GM21360 (cell line): Measurements from ENCODE around the gene PTPRF.
"Not testable (repeated sequence)": the region's sequence is repeated elsewhere in the genome, so short reads cannot be mapped to it uniquely, and the experiment has no call there.

Source experiments
- ATAC-seq: cut with Tn5 transposase; IDR thresholded peaks from one replicate; pipeline ENCODE4 v1.9.1; 2021; ENCODE audit warnings: mild to moderate bottlenecking, moderate library complexity; ENCODE audit not compliant: unreplicated experiment

Gene PTPRF

DNA sequence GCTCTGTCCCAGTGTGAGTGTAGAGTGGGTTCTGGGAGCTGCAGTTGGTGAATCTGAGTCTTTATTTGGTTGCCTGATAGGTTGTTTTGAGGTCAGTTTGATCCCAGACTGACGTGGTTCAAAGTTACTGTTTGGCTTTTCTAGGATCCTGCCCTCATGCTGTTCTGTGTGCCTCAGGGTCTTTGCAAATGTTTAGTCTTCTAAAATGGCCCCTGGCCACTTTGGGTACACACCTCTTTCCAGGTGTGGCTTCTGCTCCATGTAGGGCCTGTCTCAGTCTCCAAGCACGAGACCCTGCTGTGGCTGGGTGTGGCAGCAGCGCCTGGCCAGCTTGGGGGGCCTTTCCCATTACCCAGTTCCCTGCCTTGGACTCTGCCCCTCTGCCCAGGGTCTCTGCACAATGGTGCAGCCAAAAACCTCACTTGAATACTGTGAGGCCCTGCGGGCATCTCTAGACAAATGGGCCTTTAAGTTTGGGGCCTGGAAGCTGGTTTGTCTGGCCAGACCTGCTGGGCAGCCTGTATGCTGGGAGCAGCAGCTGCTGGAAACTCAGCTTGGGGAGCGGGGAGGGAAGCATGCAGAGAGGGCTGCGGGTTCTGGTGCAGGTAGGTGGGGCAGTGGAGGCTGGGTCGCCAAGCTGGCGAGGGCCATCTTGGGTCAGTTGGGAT is 5.6 kb downstream of the PTPRF start:
- ATAC-seq, result no peak

DNA sequence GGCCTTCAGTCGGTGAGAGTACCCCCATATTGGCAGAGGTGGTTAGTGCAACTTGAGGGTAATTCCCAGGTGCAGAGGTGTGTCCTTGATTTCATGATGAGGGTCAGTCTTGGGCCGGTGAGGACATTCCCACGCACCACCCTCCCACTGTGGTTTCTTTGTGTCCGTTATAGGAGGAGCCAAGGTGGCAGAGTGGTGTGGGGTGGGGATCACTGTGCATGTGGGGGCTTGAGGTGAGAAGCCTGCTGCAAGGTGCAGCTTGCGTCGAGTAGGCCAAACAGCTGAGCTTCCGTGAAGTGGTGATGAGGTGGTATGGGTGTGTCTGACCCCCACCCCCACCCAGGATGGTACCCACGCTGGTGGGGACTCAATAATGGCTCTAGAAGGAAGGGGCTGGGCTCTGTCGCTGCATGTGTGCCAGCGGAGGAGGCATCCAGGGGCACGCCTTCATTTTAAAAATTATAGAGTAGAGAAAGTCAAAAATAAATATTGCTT is 6.2 kb downstream of the PTPRF start:
- ATAC-seq, result no peak

DNA sequence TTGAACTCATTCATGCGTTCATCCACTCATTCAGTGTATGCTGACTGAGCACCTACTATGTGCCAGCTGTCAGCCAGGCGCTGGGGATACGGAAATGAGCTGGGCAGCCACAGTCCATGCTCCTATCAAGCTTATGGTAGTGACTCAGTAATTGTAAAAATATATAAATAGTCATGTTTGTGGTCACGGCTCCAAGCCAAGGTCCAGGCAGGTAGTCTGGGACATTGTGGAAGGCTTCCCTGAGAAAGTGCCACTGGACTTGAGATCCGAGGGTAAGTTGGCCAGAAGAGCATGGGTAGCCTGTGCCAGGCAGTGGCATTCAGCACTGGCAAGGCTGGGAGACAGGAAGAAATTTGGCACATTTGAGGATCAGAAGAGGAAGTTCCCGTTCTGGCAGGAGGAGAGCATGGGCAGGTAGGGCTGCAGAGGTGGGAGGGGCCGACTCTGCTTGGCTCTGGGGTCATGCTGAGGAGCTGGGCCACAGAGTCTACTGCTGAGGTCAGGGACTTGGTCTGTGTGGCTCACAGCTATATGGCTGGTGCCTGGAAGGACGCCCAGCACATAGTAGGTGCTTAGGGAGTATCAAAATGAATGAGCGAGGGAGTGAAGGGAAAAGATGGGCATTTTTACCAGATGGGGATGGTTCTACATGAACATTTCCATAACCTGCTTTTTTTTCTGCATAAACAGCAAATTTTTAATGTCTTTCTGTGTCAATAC is 6.9 kb downstream of the PTPRF start:
- no peak for ATAC-seq

DNA sequence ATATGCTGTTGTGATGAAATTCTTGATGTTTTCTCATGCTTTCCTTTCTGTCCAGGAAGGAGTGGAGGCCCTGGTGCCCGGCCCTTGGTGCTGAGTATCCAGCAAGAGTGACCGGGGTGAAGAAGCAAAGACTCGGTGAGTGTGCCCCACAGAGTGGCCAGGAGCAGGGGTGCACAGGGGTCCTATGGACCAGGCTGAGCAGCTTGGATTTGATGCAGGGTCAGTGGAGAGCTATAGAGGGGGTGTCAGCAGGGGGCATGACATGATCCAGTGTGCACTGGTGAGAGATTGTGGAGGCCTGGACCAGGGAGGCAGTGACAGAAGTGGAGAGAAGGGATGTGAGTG is 7.4 kb downstream of the PTPRF start:
- no peak for ATAC-seq

DNA sequence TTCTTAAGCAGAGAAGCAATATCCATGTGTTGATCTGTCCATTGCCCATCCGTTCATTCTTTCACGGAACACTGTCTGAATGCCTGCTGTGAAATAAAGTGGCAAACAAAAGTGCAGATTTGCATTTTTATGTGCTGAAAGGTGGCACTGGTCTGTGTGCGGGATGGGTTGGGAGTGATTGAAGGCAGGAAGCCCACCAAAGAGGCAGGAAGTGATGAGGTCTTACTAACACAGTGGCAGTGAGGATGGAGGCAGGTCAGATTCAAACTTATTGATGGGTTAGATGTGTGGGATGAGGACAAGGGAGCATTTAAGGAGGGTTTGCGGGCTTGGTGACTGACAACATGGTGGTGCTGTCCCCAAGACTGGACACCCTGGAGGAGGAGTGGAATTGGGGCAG is 8.3 kb downstream of the PTPRF start:
- no peak for ATAC-seq

DNA sequence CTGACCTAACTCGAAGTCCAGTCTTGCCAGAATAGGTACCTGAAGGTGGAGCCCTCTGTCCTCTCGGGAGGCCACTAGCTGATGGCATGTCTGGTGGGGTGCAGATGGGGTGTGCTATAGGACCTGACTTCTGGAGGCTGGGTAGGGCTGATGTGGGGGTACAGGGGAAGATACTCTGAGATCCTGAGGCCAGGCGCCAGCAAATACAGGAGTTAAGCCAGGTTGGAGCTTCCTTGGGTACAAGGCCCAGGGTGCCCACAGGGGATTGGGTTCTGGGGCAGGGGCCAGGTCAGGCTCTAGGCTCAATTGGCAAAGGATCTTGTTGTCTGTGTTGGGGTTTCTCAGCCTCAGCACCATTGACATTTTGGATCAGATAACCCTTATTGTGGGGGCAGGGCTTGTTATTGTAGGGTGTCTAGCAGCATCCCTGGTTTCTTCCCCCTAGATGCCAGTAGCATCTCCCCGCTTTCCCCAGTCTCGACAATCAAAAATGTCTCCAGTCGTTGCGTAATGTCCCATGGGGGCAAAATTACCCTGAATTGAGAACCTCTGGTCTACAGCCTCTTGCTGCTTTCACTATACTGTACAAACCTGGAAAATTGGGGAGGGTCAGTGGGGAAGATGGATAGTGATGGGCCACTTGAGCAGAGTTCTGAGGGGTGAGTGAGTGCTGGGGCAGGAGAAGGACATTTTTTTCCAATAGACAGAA is 9.2 kb downstream of the PTPRF start:
- no peak for ATAC-seq

DNA sequence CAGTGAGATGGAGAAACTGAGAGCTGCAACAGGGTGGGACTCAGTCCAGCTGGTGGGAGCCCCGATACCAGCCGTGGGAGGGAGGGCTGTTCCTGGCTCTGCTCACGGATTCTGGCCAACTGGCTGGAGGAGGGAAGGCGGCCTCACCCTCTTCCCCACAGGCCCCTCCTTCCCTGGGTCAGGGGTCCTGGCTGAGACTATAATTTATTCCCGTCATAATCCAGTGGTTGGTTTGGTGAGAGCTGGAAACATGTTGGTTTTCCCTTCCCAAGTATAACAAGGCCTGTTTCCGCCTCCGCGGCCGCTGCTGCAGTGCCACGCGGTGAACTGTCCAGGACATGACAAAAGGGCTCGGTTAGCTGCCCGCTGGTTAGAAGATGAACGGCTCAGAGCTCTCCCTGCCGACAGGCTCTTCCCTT is 10.0 kb downstream of the PTPRF start:
- ATAC-seq, result no peak

DNA sequence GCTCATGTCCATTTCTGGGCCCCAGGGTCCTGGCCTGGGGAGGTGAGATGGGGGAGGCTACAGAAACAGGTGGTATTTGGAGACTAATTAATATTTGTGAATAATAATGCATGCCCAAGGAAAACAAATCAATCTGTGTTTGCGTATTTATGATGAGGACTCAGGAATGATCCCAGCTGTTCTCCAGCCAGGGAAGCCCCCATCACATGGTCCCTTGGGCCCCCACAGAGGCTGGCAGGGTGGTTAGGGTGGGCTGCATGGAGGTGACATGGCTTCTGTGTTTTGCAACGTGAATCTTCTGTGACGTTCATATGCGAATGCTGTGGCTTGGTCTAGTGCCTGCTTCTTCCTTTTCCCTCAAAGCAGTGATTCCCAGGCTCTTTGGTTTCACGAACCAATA is 10.5 kb downstream of the PTPRF start:
- ATAC-seq, result no peak

DNA sequence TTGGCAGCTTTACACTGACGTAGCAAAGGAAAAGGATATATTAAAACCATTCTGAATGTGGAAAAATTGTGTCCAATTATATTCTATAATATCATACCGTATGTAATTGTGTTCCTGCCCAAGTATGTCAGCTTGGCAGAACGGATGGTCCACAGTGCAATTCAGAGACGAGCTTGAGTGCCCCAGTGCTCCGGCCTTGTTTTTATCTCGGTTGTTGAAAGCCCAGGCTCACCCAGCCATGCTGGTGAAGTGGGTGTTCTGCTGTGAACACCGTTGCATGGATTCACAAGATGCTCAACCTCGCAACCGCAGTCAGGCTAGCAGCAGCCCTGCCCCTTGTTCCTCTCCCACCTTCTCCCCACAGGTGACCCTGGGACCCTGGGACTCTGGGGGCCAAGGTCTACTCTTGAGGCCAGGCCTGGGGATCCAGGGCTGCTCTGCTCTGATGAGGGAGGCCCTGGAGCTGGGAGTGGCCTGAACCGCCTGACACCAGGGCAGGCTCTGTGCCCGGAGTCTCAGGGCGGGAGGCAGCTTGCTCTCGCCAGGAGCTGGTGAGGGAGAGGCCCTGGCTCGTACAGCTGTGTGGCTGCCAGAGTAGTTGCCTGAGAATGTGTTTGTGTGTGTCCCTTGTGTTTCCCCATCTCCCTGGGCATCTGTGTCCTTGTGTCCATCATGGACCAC is 11.2 kb downstream of the PTPRF start:
- ATAC-seq, result no peak

DNA sequence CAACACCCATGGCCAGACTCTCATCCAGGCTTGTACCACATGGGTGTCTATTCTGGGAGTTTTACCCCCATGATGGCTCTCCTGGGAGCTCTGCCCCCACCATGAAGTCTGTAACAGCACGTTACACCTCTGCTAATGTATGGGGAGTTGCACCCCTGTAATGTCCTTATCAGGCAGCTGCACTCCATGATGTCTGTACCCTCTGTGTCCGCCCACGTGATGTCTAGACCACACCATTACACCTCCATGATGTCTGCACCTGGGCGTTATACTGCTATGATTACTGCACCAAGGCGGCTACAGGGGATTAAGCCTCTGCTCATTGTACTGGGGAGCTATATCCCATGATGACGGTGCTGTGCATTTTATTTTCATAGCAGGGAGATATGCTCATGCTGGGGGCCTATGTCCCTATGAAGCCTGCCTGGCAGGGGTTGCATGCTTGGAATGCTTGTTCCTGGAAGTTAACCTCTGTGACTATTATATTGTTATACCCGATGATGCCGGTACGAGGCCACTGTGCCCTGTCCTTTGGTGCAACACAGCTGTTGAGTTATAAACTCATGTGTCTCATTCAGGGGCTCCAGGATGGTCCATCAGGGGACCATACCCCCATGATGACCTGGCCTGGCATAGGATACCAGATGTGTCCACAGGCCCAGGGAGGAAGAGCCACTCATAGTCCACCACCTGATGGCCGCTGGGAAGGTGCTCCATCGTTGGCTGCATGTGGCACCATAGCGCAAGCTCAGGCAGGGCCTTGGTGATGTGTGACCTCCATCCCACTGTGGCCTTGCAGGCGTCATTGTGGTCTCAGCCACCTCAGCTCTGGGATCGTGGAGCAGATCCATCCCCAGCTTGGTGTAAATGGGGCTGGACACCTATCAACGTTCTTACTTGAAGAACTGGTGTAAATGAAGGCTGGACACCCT is 12.1 kb downstream of the PTPRF start:
- ATAC-seq, result no peak

DNA sequence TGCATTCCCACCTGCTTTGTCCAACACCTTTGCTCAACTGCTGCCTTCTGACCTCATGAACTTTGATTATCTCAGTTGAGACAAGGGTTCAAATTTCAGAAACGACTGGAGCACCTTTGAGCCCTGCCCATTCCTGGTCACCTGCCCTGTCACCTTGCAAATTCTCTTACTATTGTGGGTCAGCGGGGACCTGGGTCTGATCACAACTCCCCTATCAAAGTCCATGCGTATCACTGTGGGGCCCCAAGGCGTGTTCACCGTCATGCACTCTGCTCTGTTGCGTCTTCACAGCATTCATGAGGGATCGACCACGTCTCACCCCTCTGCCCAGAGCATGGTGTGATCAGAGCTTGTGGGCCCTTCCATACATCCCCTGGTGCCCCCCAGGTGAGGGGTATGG is 12.9 kb downstream of the PTPRF start:
- ATAC-seq, result no peak

DNA sequence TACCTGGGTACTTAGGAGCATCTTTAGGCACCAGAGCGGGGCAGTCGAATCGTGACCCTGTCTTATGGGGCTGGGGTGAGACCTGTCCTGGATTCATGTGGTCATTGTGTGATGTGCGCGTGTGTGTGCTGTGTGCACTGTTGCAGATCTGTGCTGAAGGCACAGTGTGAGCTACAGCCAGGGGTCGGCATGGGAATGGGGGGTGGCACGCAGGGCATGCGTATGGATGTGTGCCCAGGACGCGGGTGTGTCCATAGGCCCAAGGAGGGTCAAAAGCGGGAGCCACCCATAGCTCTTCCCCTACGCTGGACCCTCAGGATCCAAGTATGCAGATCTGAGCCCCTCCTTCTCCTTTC is 14.6 kb downstream of the PTPRF start:
- ATAC-seq, result no peak

DNA sequence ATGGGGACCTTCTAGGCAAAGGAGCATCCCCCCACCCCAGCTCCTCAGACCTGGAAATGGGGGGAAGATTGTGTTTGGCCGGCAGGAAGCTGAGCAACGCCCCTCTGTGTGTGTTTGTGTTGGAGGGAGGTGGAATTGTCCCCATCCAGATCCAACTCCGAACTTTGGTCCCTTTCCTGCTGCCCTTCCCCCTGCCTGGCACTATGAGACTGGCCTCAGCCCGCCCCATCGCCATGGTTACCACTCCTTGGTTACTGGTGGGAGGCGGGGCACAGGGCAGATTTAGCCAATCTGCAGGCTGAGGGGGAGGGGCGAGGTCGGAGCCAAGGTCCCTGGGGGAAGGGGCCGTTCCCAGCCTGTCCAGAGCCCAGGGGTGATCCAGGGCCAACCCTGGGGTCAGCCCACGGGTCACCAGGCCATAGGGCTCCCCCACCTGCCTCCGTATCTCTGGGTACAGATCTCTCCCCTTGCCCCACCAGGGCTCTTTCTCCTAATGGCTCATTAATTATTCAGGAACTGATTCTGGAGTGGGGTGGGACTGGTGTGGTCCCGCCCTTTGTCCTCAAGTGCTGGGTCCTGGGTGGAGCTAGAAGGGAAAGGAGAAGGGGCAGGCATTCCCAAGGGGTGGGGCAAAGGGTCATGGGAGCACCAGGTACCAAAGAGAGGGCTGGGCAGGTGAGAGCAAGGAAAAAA is 15.2 kb downstream of the PTPRF start:
- no peak for ATAC-seq

DNA sequence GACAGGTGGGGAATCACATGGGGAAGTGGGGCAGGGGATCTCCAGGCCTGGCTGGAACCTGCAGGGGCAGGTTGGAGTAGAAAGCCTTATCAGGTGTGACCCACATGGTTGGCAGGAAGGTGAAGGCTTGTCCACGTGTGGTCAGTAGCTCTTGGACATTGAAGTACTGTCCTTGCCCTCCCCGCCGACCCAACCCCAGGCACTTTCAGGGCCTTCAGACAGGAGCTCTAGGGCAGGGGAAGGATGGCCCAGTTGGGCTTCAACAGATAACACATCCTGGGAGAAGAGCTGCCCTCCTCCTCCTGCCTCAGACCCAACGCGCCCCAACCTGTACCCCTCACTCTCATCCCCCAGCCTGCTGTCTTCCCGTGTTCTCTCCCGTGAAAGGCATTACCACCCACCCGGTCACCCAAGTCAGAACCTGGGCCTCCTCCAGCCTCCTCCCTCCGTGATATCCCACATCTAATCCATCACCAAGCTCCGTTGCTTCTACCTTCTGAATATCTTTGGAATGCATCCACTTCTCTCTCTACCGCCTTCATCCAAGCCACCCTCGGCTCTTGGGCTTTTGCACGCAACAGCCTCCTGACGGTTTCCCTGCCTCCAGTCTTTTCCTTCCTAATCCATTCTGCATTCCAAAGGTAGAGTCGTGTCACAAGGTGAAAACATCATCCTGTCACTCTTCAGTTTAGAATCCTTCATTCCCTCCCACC is 15.9 kb downstream of the PTPRF start:
- ATAC-seq, result no peak

DNA sequence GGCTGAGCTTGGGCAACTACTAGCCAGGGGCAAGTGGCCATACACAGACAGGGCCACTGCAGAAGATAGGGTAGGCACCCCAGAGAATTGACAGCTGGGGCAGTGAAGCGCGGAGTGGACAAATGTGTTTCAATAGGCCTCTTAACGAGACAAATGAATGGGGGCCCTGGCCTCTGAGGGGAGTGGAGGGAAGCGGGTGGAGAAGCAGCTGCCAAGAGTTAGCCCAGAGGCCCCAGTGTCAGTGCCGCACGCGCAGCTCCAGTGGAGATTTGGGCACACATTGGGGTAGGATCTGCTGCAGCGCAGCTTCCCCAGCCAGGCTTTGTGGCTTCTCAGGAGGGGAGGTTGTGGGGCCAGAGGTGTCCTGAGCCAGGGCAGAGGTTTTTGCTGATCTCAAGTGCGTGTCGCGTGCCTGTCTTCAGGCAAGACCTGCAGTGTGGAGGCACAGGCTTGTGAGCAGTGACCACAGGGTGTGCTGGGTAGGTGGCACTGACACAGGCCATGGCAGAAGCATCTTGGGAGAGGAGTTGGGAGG is 16.9 kb downstream of the PTPRF start:
- no peak for ATAC-seq

DNA sequence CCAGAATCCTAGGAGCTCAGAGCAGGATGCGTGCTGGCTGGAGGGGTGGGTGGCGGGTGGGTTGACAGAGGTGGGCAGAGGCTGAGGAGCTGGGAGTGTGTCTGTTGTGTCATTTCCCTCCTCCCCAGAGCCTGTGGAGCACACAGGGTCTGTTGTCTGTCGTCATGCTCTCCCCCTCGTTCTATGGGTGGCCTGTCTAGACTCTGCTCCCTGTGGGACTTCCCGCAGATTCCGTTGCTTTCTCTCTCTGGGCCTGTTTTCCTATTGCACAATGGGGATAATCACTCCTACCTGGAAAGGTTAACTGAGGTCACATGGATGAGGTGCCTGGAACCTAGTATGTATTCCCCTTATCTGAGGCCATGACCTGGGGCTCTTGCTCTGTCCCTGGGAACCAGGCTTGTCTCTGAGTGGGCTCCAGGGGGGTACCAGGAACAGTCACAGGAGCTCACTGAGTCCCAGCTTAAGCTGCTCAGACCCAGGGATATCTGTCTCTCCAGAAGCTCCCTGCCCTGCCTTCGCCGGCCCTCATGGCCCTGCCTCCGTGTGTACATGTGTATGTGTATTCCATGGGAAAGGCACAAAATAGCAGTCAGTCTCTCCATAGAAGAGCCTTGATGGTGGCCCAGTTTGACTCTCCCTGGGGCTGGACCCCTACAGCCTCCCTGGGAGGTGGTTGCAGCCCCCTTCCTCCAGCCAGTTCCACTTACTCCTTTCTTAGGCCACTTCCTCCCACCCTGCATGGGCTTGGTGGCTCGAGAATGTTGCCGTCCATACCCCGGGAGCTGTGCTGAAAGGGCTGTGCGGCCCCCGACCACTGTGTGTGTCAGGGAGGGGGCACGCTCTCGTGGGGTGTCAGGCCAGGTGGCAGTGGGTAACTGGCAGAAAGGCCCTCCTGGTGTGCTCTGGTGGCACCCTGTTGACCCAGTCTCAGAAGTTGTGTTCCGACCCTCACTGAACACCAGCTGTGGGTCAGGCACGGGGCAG is 17.9 kb downstream of the PTPRF start:
- ATAC-seq, result no peak

DNA sequence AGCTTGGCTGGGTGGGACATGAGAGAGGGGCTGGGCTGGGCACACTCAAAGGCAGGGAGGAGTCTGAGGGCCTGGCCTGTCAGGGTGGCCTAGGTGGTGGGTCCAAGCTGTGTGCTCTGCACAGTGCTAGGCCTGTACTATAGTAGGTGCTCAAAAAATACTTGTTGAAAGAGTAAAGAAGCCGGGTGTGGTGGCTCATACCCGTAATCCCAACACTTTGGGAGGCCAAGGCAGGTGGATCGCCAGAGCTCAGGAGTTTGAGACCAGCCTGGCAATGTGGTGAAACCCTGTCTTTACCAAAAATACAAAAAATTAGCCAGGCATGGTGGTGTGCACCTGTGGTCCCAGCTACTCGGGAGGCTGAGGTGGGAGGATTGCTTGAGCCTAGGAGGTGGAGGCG is 18.7 kb downstream of the PTPRF start:
- not testable (repeated sequence) for ATAC-seq
